HEK293 (cell line): ENCODE data around the gene KCNK6.
A peak's percentile ranks its signal among the peaks of the same experiment; 100 is the strongest.

ENCODE experiments used
- GLIS1 ChIP-seq: fragments of 450-650 bp; formaldehyde crosslinking; IDR thresholded peaks from 2 replicates; pipeline ENCODE4 v1.5.1; 2016; ENCODE audit warnings: missing biosample characterization, missing genetic modification characterization
- KLF1 ChIP-seq: fragments of 450-650 bp; formaldehyde crosslinking; IDR thresholded peaks from 2 replicates; pipeline ENCODE4 v1.5.1; 2016; ENCODE audit warnings: missing biosample characterization, missing genetic modification characterization
- KLF7 ChIP-seq: fragments of 450-650 bp; formaldehyde crosslinking; IDR thresholded peaks from 2 replicates; pipeline ENCODE4 v1.5.1; 2016; ENCODE audit warnings: missing biosample characterization, missing genetic modification characterization, borderline replicate concordance
- MZF1 ChIP-seq: fragments of 450-650 bp; formaldehyde crosslinking; IDR thresholded peaks from 2 replicates; pipeline ENCODE4 v1.5.1; 2017; ENCODE audit warnings: missing biosample characterization, missing genetic modification characterization, borderline replicate concordance
- OSR2 ChIP-seq: fragments of 450-650 bp; formaldehyde crosslinking; IDR thresholded peaks from 2 replicates; pipeline ENCODE4 v1.5.1; 2016; ENCODE audit warnings: missing biosample characterization, missing genetic modification characterization
- SCRT1 ChIP-seq: fragments of 450-650 bp; formaldehyde crosslinking; IDR thresholded peaks from 2 replicates; pipeline ENCODE4 v1.5.1; 2016; ENCODE audit warnings: missing biosample characterization, missing genetic modification characterization, borderline replicate concordance
- SCRT2 ChIP-seq: fragments of 450-650 bp; formaldehyde crosslinking; IDR thresholded peaks from 2 replicates; pipeline ENCODE4 v1.5.1; 2016; ENCODE audit warnings: missing biosample characterization, missing genetic modification characterization
- SP7 ChIP-seq: fragments of 450-650 bp; formaldehyde crosslinking; IDR thresholded peaks from 2 replicates; pipeline ENCODE4 v1.5.1; 2016; ENCODE audit warnings: missing biosample characterization, missing genetic modification characterization
- WT1 ChIP-seq: fragments of 450-650 bp; formaldehyde crosslinking; IDR thresholded peaks from 2 replicates; pipeline ENCODE4 v1.5.1; 2016; ENCODE audit warnings: missing biosample characterization, missing genetic modification characterization
- ZBTB20 ChIP-seq: fragments of 450-650 bp; formaldehyde crosslinking; IDR thresholded peaks from 2 replicates; pipeline ENCODE4 v1.5.1; 2016; ENCODE audit warnings: missing biosample characterization, missing genetic modification characterization
- ZBTB21 ChIP-seq: fragments of 450-650 bp; formaldehyde crosslinking; IDR thresholded peaks from 2 replicates; pipeline ENCODE4 v1.5.1; 2017; ENCODE audit warnings: missing biosample characterization, missing genetic modification characterization
- ZFP3 ChIP-seq: fragments of 450-650 bp; formaldehyde crosslinking; IDR thresholded peaks from 2 replicates; pipeline ENCODE4 v1.5.1; 2016; ENCODE audit warnings: low read depth, missing biosample characterization, missing genetic modification characterization
- ZFP69B ChIP-seq: fragments of 450-650 bp; formaldehyde crosslinking; IDR thresholded peaks from 2 replicates; pipeline ENCODE4 v1.5.1; 2016; ENCODE audit warnings: missing biosample characterization, missing genetic modification characterization
- ZNF132 ChIP-seq: fragments of 450-650 bp; formaldehyde crosslinking; IDR thresholded peaks from 2 replicates; pipeline ENCODE4 v1.5.1; 2017; ENCODE audit warnings: missing biosample characterization, missing genetic modification characterization, borderline replicate concordance
- ZNF24 ChIP-seq: fragments of 450-650 bp; formaldehyde crosslinking; IDR thresholded peaks from 2 replicates; pipeline ENCODE4 v1.5.1; 2016; ENCODE audit warnings: missing biosample characterization, missing genetic modification characterization
- ZNF423 ChIP-seq: fragments of 450-650 bp; formaldehyde crosslinking; IDR thresholded peaks from 2 replicates; pipeline ENCODE4 v1.5.1; 2016; ENCODE audit warnings: missing biosample characterization, missing genetic modification characterization
- ZNF596 ChIP-seq: fragments of 450-650 bp; IDR thresholded peaks from 2 replicates; pipeline ENCODE4 v1.5.0; 2018; ENCODE audit warnings: missing biosample characterization, mild to moderate bottlenecking, missing genetic modification characterization, moderate library complexity
- ZNF624 ChIP-seq: fragments of 450-650 bp; formaldehyde crosslinking; IDR thresholded peaks from 2 replicates; pipeline ENCODE4 v1.5.1; 2017; ENCODE audit warnings: missing biosample characterization, missing genetic modification characterization
- ZNF660 ChIP-seq: fragments of 450-650 bp; IDR thresholded peaks from 2 replicates; pipeline ENCODE4 v1.5.1; 2018; ENCODE audit warnings: missing biosample characterization, mild to moderate bottlenecking, missing genetic modification characterization
- ZSCAN30 ChIP-seq: fragments of 450-650 bp; IDR thresholded peaks from 2 replicates; pipeline ENCODE4 v1.5.1; 2018; ENCODE audit warnings: missing biosample characterization, mild to moderate bottlenecking, missing genetic modification characterization, moderate library complexity
- ZXDB ChIP-seq: fragments of 450-650 bp; formaldehyde crosslinking; IDR thresholded peaks from 2 replicates; pipeline ENCODE4 v1.5.1; 2016; ENCODE audit warnings: missing biosample characterization, missing genetic modification characterization
- TF ChIP-seq, protein P1 (sequence below): fragments of 450-650 bp; formaldehyde crosslinking; IDR thresholded peaks from 2 replicates; pipeline ENCODE4; 2016; ENCODE audit warnings: missing biosample characterization, missing genetic modification characterization
- TF ChIP-seq, protein P2 (sequence below): fragments of 450-650 bp; formaldehyde crosslinking; IDR thresholded peaks from 2 replicates; pipeline ENCODE4 v1.5.1; 2016; ENCODE audit warnings: missing biosample characterization, missing genetic modification characterization
- TF ChIP-seq, protein P3 (sequence below): fragments of 450-650 bp; formaldehyde crosslinking; IDR thresholded peaks from 2 replicates; pipeline ENCODE4 v1.5.1; 2016; ENCODE audit warnings: missing biosample characterization, missing genetic modification characterization
- TF ChIP-seq, protein P4 (sequence below): fragments of 450-650 bp; formaldehyde crosslinking; IDR thresholded peaks from 2 replicates; pipeline ENCODE4 v1.5.1; 2017; ENCODE audit warnings: missing biosample characterization, missing genetic modification characterization
- TF ChIP-seq, protein P5 (sequence below): fragments of 450-650 bp; formaldehyde crosslinking; IDR thresholded peaks from 2 replicates; pipeline ENCODE4 v1.5.1; 2016; ENCODE audit warnings: missing biosample characterization, missing genetic modification characterization
- TF ChIP-seq, protein P6 (sequence below): fragments of 450-650 bp; formaldehyde crosslinking; IDR thresholded peaks from 2 replicates; pipeline ENCODE4 v1.5.1; 2016; ENCODE audit warnings: missing biosample characterization, missing genetic modification characterization

KCNK6 gene

DNA sequence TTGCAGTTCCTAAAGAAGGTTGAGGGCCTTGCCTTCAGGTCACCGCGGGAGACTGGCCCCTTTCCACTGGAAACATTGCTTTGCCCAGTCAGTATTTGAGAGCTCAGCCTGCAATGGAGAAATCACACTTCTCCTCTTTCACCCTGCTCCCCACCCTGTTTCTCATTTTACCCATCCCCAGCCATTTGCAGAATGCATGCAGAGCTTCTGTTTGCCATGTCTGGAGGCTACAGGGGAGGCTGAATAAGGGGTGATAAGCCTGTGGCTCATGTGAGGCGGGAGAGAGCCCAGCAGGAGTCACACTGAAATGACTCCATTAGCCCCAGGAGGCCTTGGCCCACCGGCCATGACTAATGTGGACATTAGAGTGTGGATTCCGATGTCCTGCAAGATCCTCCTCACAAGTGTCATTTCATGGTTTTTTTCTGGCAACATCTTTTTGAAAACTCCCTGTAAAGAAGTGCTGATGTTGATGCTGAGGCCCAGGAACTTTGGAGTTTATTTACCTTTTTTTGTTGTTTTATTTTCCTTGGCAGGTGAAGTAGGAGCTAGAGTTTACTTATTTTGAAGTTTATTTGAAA lies 49.0 kb upstream of the KCNK6 start (continued):
- TF ChIP-seq, protein P1, sequence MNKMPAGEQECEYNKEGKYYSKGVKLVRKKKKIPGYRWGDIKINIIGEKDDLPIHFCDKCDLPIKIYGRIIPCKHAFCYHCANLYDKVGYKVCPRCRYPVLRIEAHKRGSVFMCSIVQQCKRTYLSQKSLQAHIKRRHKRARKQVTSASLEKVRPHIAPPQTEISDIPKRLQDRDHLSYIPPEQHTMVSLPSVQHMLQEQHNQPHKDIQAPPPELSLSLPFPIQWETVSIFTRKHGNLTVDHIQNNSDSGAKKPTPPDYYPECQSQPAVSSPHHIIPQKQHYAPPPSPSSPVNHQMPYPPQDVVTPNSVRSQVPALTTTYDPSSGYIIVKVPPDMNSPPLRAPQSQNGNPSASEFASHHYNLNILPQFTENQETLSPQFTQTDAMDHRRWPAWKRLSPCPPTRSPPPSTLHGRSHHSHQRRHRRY (tag by site-specific recombination), result 0 out of 2 replicates have a peak, but pooled peaks have one; percentile 33
- TF ChIP-seq ZNF596 (tag by site-specific recombination), result peak; percentile 67
- TF ChIP-seq ZBTB21, result peak; percentile 12
- TF ChIP-seq KLF7, result peak; percentile 62; the same call in 1 of the 2 replicates
- no peak for TF ChIP-seq ZNF624 (tag by site-specific recombination)
- TF ChIP-seq GLIS1 (tag by site-specific recombination), result peak; percentile 99
- peak; percentile 99 for TF ChIP-seq ZNF423
- TF ChIP-seq ZFP69B (tag by site-specific recombination), result peak; percentile 60
- peak; percentile 94; the same call in 1 of the 2 replicates for TF ChIP-seq MZF1
- TF ChIP-seq ZNF24 (tag by site-specific recombination), result peak; percentile 76
- peak; percentile 45 for TF ChIP-seq SP7 (tag by site-specific recombination)
- TF ChIP-seq, protein P2, sequence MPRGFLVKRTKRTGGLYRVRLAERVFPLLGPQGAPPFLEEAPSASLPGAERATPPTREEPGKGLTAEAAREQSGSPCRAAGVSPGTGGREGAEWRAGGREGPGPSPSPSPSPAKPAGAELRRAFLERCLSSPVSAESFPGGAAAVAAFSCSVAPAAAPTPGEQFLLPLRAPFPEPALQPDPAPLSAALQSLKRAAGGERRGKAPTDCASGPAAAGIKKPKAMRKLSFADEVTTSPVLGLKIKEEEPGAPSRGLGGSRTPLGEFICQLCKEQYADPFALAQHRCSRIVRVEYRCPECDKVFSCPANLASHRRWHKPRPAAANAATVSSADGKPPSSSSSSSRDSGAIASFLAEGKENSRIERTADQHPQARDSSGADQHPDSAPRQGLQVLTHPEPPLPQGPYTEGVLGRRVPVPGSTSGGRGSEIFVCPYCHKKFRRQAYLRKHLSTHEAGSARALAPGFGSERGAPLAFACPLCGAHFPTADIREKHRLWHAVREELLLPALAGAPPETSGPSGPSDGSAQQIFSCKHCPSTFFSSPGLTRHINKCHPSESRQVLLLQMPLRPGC, result peak; percentile 85
- TF ChIP-seq OSR2, result peak; percentile 95
- TF ChIP-seq ZBTB20 (tag by site-specific recombination), result peak; percentile 18; the same call in 1 of the 2 replicates
- TF ChIP-seq ZSCAN30, result no peak
- TF ChIP-seq, protein P3, sequence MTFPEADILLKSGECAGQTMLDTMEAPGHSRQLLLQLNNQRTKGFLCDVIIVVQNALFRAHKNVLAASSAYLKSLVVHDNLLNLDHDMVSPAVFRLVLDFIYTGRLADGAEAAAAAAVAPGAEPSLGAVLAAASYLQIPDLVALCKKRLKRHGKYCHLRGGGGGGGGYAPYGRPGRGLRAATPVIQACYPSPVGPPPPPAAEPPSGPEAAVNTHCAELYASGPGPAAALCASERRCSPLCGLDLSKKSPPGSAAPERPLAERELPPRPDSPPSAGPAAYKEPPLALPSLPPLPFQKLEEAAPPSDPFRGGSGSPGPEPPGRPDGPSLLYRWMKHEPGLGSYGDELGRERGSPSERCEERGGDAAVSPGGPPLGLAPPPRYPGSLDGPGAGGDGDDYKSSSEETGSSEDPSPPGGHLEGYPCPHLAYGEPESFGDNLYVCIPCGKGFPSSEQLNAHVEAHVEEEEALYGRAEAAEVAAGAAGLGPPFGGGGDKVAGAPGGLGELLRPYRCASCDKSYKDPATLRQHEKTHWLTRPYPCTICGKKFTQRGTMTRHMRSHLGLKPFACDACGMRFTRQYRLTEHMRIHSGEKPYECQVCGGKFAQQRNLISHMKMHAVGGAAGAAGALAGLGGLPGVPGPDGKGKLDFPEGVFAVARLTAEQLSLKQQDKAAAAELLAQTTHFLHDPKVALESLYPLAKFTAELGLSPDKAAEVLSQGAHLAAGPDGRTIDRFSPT (tag by site-specific recombination), result peak; percentile 73
- TF ChIP-seq, protein P4, sequence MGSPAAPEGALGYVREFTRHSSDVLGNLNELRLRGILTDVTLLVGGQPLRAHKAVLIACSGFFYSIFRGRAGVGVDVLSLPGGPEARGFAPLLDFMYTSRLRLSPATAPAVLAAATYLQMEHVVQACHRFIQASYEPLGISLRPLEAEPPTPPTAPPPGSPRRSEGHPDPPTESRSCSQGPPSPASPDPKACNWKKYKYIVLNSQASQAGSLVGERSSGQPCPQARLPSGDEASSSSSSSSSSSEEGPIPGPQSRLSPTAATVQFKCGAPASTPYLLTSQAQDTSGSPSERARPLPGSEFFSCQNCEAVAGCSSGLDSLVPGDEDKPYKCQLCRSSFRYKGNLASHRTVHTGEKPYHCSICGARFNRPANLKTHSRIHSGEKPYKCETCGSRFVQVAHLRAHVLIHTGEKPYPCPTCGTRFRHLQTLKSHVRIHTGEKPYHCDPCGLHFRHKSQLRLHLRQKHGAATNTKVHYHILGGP (tag by site-specific recombination), result peak; percentile 78
- TF ChIP-seq ZNF660 (tag by site-specific recombination), result no peak
- TF ChIP-seq, protein P5, sequence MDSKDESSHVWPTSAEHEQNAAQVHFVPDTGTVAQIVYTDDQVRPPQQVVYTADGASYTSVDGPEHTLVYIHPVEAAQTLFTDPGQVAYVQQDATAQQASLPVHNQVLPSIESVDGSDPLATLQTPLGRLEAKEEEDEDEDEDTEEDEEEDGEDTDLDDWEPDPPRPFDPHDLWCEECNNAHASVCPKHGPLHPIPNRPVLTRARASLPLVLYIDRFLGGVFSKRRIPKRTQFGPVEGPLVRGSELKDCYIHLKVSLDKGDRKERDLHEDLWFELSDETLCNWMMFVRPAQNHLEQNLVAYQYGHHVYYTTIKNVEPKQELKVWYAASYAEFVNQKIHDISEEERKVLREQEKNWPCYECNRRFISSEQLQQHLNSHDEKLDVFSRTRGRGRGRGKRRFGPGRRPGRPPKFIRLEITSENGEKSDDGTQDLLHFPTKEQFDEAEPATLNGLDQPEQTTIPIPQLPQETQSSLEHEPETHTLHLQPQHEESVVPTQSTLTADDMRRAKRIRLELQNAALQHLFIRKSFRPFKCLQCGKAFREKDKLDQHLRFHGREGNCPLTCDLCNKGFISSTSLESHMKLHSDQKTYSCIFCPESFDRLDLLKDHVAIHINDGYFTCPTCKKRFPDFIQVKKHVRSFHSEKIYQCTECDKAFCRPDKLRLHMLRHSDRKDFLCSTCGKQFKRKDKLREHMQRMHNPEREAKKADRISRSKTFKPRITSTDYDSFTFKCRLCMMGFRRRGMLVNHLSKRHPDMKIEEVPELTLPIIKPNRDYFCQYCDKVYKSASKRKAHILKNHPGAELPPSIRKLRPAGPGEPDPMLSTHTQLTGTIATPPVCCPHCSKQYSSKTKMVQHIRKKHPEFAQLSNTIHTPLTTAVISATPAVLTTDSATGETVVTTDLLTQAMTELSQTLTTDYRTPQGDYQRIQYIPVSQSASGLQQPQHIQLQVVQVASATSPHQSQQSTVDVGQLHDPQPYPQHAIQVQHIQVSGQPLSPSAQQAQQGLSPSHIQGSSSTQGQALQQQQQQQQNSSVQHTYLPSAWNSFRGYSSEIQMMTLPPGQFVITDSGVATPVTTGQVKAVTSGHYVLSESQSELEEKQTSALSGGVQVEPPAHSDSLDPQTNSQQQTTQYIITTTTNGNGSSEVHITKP (tag by site-specific recombination), result peak; percentile 90
- TF ChIP-seq, protein P6, sequence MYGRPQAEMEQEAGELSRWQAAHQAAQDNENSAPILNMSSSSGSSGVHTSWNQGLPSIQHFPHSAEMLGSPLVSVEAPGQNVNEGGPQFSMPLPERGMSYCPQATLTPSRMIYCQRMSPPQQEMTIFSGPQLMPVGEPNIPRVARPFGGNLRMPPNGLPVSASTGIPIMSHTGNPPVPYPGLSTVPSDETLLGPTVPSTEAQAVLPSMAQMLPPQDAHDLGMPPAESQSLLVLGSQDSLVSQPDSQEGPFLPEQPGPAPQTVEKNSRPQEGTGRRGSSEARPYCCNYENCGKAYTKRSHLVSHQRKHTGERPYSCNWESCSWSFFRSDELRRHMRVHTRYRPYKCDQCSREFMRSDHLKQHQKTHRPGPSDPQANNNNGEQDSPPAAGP (tag by site-specific recombination), result peak; percentile 86
- 0 out of 2 replicates have a peak, but pooled peaks have one; percentile 51 for TF ChIP-seq ZFP3 (tag by site-specific recombination)
- TF ChIP-seq SCRT2, result peak; percentile 81
- TF ChIP-seq ZNF132 (tag by site-specific recombination), result no peak
- peak; percentile 44 for TF ChIP-seq ZXDB (tag by site-specific recombination)
- TF ChIP-seq SCRT1 (tag by site-specific recombination), result peak; percentile 61; the same call in 1 of the 2 replicates
- peak; percentile 70 for TF ChIP-seq KLF1 (tag by site-specific recombination)
- peak; percentile 91 for TF ChIP-seq WT1 (tag by site-specific recombination)
